Nasal cavity respiratory epithelium epithelial cell of viscerocranial mucosa (primary cell): Measurements from ENCODE around the gene APPL2. TPM values are rescaled to one million over a fixed set of nuclear protein-coding genes. Genes with fewer than 3 reads are reported as not detected.

Experiments
- total RNA-seq: library from RNA; depleted of rRNA; stranded (reverse); fragments of >200 nt; gene quantifications from 2 replicates; pipeline ENCODE4 v1.2.3, GENCODE V29; 2014

The APPL2 gene, protein sequence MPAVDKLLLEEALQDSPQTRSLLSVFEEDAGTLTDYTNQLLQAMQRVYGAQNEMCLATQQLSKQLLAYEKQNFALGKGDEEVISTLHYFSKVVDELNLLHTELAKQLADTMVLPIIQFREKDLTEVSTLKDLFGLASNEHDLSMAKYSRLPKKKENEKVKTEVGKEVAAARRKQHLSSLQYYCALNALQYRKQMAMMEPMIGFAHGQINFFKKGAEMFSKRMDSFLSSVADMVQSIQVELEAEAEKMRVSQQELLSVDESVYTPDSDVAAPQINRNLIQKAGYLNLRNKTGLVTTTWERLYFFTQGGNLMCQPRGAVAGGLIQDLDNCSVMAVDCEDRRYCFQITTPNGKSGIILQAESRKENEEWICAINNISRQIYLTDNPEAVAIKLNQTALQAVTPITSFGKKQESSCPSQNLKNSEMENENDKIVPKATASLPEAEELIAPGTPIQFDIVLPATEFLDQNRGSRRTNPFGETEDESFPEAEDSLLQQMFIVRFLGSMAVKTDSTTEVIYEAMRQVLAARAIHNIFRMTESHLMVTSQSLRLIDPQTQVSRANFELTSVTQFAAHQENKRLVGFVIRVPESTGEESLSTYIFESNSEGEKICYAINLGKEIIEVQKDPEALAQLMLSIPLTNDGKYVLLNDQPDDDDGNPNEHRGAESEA
- total RNA-seq = 22.9 and 33.3 TPM in 2 replicates

DNA sequence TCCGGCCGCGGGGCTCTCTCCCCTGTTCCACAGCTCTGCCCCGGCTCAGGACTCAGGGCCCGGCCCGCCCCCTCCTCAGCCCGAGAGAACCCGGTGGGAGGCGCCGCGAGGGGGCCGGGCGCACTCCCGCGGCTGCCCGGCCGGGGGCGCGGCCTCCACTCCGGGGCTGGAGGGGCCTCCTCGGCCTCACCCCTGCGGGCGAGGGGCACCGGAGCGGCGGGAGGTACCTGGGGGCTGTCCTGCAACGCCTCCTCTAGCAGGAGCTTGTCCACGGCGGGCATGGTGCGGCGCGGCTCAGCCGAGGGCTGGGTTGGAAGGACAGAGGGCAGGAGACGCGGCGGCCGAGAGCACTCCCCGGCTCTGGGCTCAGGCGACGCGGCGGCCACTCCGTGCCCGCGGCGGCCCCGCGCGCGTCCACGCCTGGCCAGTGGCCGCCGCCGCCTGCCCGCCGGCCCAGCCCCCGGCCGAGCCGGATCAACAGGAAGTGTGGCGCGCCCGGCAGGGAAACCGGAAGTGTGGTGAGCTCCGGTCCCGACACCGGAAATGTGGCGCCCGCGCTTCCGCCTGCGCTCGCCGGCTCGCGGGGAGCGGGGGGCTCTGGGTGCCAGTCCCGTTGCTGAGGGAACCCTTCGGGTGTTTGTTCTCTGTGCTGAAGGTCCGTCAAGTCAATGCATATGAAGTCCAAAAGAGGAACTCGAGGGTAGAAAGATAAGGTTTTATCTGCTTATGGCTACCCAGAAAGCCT, at the start of gene APPL2:
APPL2 (minus strand) TSS at position 443 of the 745 bp plus-strand sequence; CDS start at position 281, 162 bp downstream.

Other genes with a start within 250 kb of the APPL2 start
- gene NOPCHAP1, start 249.9 kb downstream of the APPL2 start, total RNA-seq = 7.4 and 10.6 TPM in 2 replicates
- 34.2 and 46.3 TPM in 2 replicates for gene ALDH1L2, start 151.7 kb downstream of the APPL2 start, total RNA-seq
- 80.3 and 109 TPM in 2 replicates for gene WASHC4, start 128.4 kb downstream of the APPL2 start, total RNA-seq
- gene C12orf75, start 94.5 kb upstream of the APPL2 start, total RNA-seq = 8.7 and 12.0 TPM in 2 replicates